ENCODE results near the gene MTUS2. TPM values are rescaled to one million over a fixed set of nuclear protein-coding genes. Genes with fewer than 3 reads are reported as not detected.

MTUS2 gene
- polyA plus RNA-seq, 1 donor from 2014 or later, result 0.06 TPM

GRCh38 chr13:29465741-29466293 lies 645.7 kb downstream of the MTUS2 start:
- Mint-ChIP-seq H3K9me3 (no peaks in the 10 kb centered on the region), H3K4me3 (no peak overlapping the region), H3K27ac (no peak overlapping the region), H3K27me3 (peaks cover 3% of the 10 kb centered on the region), H3K36me3 (peaks cover 2% of the 10 kb centered on the region), H3K4me1 (peaks cover 0 to 8% (median 2%) of the 10 kb centered on the region in 3 donors)

- no peaks in the 10 kb centered on the region for H3K9me3 Mint-ChIP-seq
- H3K27me3 Mint-ChIP-seq, result peaks cover 2% of the 10 kb centered on the region
- H3K36me3 Mint-ChIP-seq, result peaks cover 2% of the 10 kb centered on the region
- no peak overlapping the region for H3K27ac Mint-ChIP-seq
- peaks cover 5 to 12% (median 7%) of the 10 kb centered on the region in 3 donors for H3K4me1 Mint-ChIP-seq
- peak overlapping the region in 1 of 4 donors; percentile 37 for H3K4me3 Mint-ChIP-seq
Observed at GRCh38 chr13:29471551-29471950, 651.4 kb downstream of the MTUS2 start.

DNA sequence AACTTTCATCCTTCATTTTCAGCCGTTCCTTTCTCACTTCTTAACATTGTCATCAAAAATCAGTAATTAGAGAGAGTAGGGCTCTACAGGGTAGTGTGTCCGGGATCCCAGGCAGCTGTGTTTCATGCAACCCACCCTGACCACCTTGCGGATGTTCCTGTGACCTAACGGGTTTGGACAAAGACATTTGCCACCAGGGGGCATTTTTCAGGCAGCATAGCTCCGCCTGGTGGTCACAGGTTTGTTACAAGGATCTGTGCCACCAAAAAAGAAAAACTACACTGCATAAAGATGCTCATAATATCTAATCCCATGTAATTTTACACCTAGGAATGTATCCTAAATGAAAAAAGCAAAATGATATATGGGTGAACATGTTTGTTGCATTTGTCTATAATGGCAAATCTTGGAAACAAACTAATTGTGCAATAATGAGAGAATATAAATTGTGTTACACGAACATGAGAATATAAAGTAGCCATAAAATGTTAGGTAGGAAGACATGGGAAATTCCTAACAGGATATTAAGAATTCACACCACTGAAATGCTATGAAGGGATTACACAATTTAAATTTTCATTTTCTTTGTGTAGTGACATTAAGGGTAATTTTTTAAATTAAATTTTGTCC lies 652.3 kb downstream of the MTUS2 start:
- peak overlapping the region in 1 of 4 donors; percentile 61 for H3K4me3 Mint-ChIP-seq
- no peaks in the 10 kb centered on the region for H3K9me3 Mint-ChIP-seq
- H3K36me3 Mint-ChIP-seq, result peaks cover 2% of the 10 kb centered on the region
- H3K27me3 Mint-ChIP-seq, result peaks cover 2% of the 10 kb centered on the region
- peak overlapping the region in 1 of 3 donors; percentile 1 for H3K27ac Mint-ChIP-seq
- peaks cover 5 to 12% (median 7%) of the 10 kb centered on the region in 3 donors for H3K4me1 Mint-ChIP-seq

- Mint-ChIP-seq H3K4me3 (no peak overlapping the region), H3K4me1 (peaks cover 5 to 10% (median 5%) of the 10 kb centered on the region in 3 donors), H3K9me3 (no peaks in the 10 kb centered on the region), H3K27ac (no peak overlapping the region), H3K36me3 (peaks cover 2% of the 10 kb centered on the region), H3K27me3 (peaks cover 2% of the 10 kb centered on the region)
Observed at GRCh38 chr13:29473166-29473565, 653.0 kb downstream of the MTUS2 start.

- H3K4me1 Mint-ChIP-seq, result peaks cover 5 to 10% (median 5%) of the 10 kb centered on the region in 3 donors
- no peaks in the 10 kb centered on the region for H3K9me3 Mint-ChIP-seq
- H3K4me3 Mint-ChIP-seq, result no peak overlapping the region
- H3K27ac Mint-ChIP-seq, result no peak overlapping the region
- peaks cover 5% of the 10 kb centered on the region for H3K27me3 Mint-ChIP-seq
- peaks cover 2% of the 10 kb centered on the region for H3K36me3 Mint-ChIP-seq
Observed at GRCh38 chr13:29474991-29475390, 654.9 kb downstream of the MTUS2 start.

GRCh38 chr13:29476046-29476445 lies 655.9 kb downstream of the MTUS2 start:
- Mint-ChIP-seq H3K36me3 (no peaks in the 10 kb centered on the region), H3K9me3 (no peaks in the 10 kb centered on the region), H3K27ac (no peak overlapping the region), H3K4me3 (no peak overlapping the region), H3K27me3 (peaks cover 5% of the 10 kb centered on the region), H3K4me1 (peaks cover 4 to 5% (median 5%) of the 10 kb centered on the region in 3 donors)

- peaks cover 8 to 16% (median 11%) of the 10 kb centered on the region in 3 donors for H3K4me1 Mint-ChIP-seq
- H3K36me3 Mint-ChIP-seq, result no peaks in the 10 kb centered on the region
Observed at GRCh38 chr13:29479716-29480492, 659.8 kb downstream of the MTUS2 start.

DNA sequence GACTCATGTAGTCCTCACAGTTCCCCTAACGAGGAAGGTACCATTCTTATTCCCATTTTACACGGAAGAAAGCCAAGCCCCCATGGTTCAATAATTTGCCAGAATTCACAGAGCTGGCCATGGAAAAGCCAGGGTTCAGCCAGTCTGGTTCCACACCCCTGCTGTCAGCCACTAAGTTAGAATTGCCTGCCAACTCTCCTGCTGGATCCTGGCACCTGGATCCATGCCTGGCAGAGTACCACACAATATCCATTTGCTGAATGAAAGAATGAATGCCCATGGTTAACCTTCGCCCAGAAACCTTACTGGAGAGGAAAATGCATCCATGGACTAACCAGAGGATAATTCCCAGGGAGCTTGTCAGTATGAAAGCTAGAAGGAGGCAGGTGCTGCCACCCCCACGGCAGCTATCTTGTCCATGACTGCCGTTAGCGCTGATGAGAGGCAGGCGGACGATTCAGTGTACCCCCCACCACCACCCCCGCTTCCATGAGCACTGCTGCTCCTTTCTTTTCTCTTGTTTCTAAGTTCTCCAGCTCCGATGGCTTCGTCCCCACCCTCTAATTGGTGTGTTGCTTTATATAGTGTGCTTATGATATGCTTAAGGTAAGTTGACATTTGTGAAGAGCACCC lies 660.9 kb downstream of the MTUS2 start:
- peaks cover 8 to 18% (median 11%) of the 10 kb centered on the region in 3 donors for H3K4me1 Mint-ChIP-seq
- peaks cover 11% of the 10 kb centered on the region for H3K27me3 Mint-ChIP-seq
- no peaks in the 10 kb centered on the region for H3K36me3 Mint-ChIP-seq
- no peak overlapping the region for H3K4me3 Mint-ChIP-seq
- peak overlapping the region in 1 of 3 donors; percentile 6 for H3K27ac Mint-ChIP-seq
- no peaks in the 10 kb centered on the region for H3K9me3 Mint-ChIP-seq

More at GRCh38 chr13:29479716-29480492, 659.8 kb downstream of the MTUS2 start:
- H3K9me3 Mint-ChIP-seq, result no peaks in the 10 kb centered on the region
- H3K27ac Mint-ChIP-seq, result no peak overlapping the region
- H3K27me3 Mint-ChIP-seq, result peaks cover 8% of the 10 kb centered on the region
- H3K4me3 Mint-ChIP-seq, result no peak overlapping the region

- H3K27ac Mint-ChIP-seq, result no peak overlapping the region
- peaks cover 11% of the 10 kb centered on the region for H3K27me3 Mint-ChIP-seq
Observed at GRCh38 chr13:29481603-29482002, 661.5 kb downstream of the MTUS2 start.

DNA sequence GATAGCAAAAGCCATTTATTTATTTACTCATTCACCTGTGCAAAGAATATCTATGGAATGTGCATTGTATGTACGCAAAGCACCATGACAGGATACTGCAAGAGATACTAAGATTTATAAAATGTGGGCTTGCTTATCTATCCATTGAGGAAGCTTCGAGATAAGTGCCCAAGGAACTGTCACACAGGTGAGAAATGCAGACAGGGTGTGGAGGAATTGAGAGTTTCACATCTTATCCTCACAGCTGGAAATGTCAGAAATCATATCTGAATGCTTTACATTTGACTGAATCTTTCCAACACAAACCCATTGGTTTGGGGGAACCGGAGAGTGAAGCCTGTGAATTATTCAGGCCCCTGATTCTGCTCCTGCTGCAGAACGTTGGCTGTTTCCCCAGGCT lies 662.4 kb downstream of the MTUS2 start:
- Mint-ChIP-seq H3K36me3 (no peaks in the 10 kb centered on the region), H3K9me3 (no peaks in the 10 kb centered on the region), H3K4me3 (peak overlapping the region in 1 of 4 donors; percentile 58), H3K4me1 (peaks cover 8 to 18% (median 11%) of the 10 kb centered on the region in 3 donors), H3K27ac (no peak overlapping the region), H3K27me3 (peaks cover 15% of the 10 kb centered on the region)

More at GRCh38 chr13:29481603-29482002, 661.5 kb downstream of the MTUS2 start:
- Mint-ChIP-seq H3K4me1 (peaks cover 8 to 18% (median 11%) of the 10 kb centered on the region in 3 donors), H3K36me3 (no peaks in the 10 kb centered on the region), H3K9me3 (no peaks in the 10 kb centered on the region), H3K4me3 (no peak overlapping the region)

DNA sequence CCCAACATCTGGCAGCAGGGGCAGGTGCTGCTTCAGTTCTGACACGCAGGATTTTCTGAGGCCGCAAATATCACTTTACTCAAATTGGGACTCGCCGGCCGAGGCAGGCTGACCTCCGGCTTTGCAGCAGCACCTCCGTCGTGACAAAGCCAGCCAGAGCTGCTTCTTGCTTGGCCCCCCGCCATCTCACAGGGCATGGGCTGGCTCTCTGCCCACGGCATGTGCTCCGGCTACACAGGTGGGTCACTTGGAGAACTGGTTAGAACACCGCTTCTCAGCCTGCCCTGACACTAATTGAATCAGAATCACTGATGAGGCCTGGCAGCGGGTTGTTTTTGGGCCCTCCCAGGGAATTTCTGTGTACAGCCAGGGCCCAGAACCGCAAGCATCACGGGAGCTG lies 663.1 kb downstream of the MTUS2 start:
- Mint-ChIP-seq H3K36me3 (no peaks in the 10 kb centered on the region), H3K4me3 (peak overlapping the region in 1 of 4 donors; percentile 34), H3K9me3 (no peaks in the 10 kb centered on the region), H3K27ac (no peak overlapping the region), H3K4me1 (peaks cover 8 to 18% (median 11%) of the 10 kb centered on the region in 3 donors), H3K27me3 (peaks cover 15% of the 10 kb centered on the region)

DNA sequence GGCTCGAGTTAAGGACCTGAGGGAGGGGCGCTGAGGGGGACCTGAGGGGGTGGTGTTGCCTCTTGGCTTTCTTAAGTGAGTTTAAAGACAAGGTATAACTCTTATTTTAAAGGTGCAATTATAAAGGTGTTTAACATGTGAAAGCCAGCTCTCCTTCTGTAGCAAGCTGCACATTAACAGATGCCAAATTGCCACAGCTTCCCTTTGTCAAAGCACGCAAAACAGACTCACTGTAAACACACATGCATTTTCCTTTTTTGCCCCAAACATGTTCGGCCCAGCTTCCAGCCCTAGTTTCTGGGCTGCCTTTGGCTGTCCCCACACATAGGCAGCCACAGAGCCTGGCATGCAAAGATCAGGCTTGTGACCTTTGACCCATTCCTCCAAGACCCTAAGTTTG lies 663.5 kb downstream of the MTUS2 start:
- Mint-ChIP-seq H3K9me3 (no peaks in the 10 kb centered on the region), H3K4me3 (peak overlapping the region in 2 of 4 donors; percentile 30 to 83), H3K36me3 (no peaks in the 10 kb centered on the region), H3K27ac (no peak overlapping the region), H3K4me1 (peaks cover 8 to 18% (median 11%) of the 10 kb centered on the region in 3 donors), H3K27me3 (peaks cover 13% of the 10 kb centered on the region)

- no peaks in the 10 kb centered on the region for H3K9me3 Mint-ChIP-seq
- peaks cover 18% of the 10 kb centered on the region for H3K27me3 Mint-ChIP-seq
- peak overlapping the region in 2 of 4 donors; percentile 70 to 83 for H3K4me3 Mint-ChIP-seq
- H3K27ac Mint-ChIP-seq, result peak overlapping the region in 1 of 3 donors; percentile 39
- H3K4me1 Mint-ChIP-seq, result peaks cover 8 to 18% (median 11%) of the 10 kb centered on the region in 3 donors
- H3K36me3 Mint-ChIP-seq, result no peaks in the 10 kb centered on the region
Observed at GRCh38 chr13:29484236-29484635, 664.1 kb downstream of the MTUS2 start.

GRCh38 chr13:29484796-29485195 lies 664.7 kb downstream of the MTUS2 start:
- Mint-ChIP-seq H3K4me1 (peaks cover 8 to 18% (median 11%) of the 10 kb centered on the region in 3 donors), H3K9me3 (no peaks in the 10 kb centered on the region), H3K27ac (no peak overlapping the region), H3K4me3 (no peak overlapping the region), H3K36me3 (no peaks in the 10 kb centered on the region), H3K27me3 (peaks cover 18% of the 10 kb centered on the region)

DNA sequence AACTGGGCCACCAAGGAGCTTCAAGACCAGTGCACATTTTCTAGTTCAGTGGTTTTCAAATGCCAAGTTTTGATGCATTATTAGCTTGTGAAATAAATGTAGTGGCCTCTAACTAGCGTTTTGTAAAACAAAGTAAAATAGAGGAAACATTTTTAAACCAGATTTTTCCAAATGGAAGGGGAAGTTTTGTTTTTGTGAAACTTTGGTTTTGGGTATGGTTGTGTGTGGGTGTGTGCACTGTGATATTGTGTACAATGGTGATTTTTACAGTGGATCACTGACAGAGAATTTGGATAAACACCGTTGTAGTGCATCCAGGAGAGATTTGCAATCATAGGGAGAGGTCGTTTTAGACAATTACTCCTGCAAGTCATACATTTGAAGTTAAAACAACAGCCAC lies 666.4 kb downstream of the MTUS2 start:
- Mint-ChIP-seq H3K36me3 (no peaks in the 10 kb centered on the region), H3K27ac (no peak overlapping the region), H3K9me3 (no peaks in the 10 kb centered on the region), H3K4me3 (no peak overlapping the region), H3K27me3 (peaks cover 18% of the 10 kb centered on the region), H3K4me1 (peaks cover 8 to 18% (median 11%) of the 10 kb centered on the region in 3 donors)

Data from IgD-negative memory B cell (primary cell).